CD4-positive, alpha-beta T cell treated with Interleukin-1 beta for 1 hour (primary cell): Measurements from ENCODE around the gene RCL1.
"Not testable (repeated sequence)": the region's sequence is repeated elsewhere in the genome, so short reads cannot be mapped to it uniquely, and the experiment has no call there.

Experiments
- DNase-seq, 2 donors: peaks; one replicate each; pipeline ENCODE4 v3.0.0-alpha.2; 2020 to 2022

The RCL1 gene

DNA sequence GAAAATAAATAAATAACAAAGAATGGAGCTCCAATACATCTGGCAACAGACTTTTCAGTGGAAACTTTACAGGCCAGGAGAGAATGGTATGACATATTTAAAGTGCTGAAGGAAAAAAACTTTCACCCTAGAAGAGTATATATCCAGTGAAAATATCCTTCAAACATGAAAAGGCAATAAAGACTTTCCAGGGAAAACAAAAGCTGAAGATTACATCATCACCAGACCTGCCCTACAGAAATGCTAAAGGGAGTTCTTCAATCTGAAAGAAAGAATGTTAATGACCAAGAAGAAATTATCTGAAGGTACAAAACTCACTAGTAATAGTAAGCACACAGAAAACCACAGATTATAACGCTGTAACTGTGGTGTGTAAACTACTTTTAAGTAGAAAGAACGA is 8.3 kb upstream of the RCL1 start:
- no peak for DNase-seq

DNA sequence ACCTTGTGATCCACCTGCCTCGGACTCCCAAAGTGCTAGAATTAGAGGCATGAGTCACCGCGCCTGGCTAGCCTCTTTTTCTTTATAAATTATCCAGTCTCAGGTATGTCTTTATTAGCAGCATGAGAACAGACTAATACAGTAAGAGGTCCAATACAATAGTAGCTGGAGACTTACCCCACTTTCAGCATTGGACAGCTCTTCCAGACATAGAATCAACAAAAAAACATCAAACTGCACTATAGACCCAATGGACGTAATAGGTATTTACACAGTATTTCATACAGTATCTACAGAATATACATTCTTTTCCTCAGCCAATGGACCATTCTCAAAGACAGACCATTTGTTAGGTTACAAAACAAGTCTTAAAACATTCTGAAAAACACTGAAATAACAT is 6.1 kb upstream of the RCL1 start:
- no peak for DNase-seq

GRCh38 chr9:4787876-4788275 is 4.9 kb upstream of the RCL1 start:
- DNase-seq = no peak

DNA sequence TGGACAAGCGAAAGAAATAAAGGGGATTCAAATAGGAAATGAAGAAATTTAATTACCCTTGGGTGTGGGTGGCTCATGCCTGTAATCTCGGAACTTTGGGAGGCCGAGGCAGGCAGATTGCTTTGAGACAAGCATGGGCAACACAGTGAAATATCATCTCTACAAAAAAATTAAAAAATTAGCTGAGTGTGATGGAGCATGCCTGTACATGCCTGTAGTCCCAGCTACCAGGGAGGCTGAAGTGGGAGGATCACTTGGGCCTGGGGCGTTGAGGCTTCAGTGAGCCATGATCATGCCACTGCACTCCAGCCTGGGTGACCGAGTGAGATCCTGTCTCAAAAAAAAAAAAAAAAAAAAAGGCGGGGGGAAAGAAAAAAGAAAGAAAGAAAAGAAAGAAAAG is 4.0 kb upstream of the RCL1 start:
- DNase-seq = no peak

- no peak for DNase-seq
Measured at GRCh38 chr9:4792054-4792571, 631 bp upstream of the RCL1 start.

- no peak for DNase-seq
Measured at GRCh38 chr9:4793459-4794395, 983 bp downstream of the RCL1 start.

GRCh38 chr9:4794691-4795090 is 1.9 kb downstream of the RCL1 start:
- no peak for DNase-seq

- not testable (repeated sequence) for DNase-seq
Measured at GRCh38 chr9:4795108-4795507, 2.4 kb downstream of the RCL1 start.

DNA sequence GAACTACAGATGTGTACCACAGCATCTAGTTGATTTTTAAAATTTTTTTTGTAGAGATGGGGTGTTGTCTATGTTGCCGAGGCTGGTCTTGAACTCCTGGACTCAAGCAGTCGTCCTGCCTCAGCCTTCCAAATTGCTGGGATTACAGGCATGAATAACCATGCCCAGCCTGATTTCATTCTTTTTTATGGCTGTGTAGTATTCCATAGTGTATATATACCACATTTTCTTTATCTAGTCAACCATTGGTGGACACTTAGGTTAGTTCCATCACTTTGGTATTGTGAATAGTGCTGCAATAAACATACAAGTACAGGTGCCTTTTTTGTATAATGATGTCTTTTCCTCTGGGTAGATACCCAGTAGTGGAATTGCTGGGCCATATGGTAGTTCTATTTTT is 3.8 kb downstream of the RCL1 start:
- no peak for DNase-seq

DNA sequence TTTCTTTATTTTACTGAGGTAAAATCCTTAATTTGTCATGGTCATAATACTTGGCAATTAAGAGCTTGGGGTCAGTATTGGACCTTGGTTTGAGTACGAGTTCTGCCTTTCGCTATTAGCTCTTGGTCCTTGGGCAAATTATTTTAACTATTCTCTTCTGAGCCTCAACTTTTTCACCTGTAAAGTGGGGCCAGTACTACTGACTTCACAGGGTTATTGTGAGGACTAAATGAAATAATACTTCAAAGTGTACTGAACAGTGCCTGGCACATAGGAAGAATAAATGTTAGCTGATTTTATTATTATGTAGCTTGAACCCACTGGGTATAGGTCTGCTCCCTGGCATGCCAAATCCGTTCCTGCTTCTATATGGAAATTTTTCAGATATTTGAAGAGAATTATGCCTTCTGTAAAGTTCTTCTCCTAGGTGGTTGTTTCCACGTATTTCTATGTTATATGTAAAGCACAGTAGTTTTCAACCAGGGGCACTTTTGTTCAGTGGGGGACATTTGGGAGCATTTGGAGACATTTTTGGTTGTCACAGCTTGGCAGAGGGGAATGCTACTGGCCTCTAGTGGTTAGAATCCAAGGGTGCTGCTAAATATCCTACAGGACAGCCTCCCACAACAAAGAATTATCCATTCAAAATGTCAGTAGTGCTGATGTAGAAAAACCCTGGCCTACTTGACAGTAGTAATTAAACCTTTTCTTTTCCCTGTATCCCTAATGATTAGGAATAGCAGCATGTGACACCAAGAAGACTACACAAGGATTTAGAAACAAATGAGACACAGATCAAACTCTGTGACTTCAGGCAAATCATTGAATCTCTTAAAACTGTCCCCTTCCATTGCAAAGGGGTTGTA is 4.5 kb downstream of the RCL1 start:
- peak in 1 of 2 donors; percentile 25 for DNase-seq

DNA sequence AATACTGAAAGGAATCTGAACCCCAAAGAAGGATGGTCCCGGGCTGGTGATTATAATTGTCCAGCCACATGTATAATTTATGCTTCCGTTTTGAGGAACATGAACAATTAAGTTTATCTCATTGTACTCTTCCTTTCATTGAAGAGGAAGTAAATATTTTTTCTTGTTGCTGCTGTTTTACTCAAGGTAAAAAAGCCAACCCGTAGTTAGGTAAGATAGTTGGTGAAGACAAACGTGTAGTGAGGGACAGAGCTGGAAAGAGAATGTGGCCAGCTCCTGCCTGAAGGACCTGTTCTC is 5.1 kb downstream of the RCL1 start:
- DNase-seq = no peak

DNA sequence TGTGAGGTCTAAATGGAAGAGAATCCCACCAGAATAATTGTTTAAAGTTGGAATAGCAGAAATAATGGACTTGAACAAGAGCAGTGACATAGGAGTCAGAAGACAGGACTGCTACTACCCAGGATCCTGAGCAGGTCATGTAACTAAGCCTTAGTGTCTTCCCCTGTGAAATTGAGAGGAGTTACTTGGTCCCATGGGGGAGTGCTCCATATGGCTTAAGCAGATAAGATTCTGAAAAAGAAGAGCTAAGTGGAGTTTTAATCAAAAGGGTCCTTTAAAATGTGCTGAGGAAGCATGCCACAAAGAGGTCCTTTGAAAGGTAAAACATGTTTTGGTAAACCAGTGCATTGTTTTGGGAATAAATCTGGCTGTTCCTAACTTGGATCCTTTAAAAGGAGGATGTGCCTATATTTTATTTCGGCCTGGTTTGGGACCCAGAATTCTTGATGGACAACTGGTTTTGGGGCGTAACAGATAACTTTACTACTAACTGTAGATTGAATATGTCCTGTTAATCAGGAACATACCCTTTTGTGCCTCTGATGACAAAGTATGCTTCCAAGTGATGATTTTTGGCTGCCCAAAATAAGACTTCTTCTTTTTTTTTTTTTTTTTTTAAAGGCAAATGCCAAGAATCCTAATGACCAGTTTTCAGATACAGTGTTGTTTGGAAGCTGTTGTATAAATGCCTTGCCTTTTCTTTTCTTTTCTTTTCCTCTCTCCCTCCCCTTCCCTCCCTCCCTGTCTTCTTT is 5.7 kb downstream of the RCL1 start:
- DNase-seq = no peak

DNA sequence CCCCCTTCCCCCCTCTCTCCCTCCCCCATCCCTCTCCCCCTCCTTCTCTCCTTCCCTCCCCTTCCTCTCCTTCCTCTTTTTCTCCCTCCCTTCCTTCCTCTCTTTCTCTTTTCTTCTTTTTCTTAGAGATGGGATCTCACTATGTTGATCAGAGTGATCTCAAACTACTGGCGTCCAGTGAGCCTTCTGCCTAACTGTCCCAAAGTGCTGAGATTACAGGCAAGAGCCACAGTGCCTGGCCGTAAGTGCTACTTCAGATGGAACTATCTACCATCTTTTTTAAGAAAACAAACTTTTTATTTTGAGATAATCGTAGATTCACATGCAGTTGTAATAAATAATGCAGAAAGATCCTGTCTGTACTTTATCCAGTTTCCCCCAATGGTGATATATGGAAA is 6.3 kb downstream of the RCL1 start:
- DNase-seq = no peak

DNA sequence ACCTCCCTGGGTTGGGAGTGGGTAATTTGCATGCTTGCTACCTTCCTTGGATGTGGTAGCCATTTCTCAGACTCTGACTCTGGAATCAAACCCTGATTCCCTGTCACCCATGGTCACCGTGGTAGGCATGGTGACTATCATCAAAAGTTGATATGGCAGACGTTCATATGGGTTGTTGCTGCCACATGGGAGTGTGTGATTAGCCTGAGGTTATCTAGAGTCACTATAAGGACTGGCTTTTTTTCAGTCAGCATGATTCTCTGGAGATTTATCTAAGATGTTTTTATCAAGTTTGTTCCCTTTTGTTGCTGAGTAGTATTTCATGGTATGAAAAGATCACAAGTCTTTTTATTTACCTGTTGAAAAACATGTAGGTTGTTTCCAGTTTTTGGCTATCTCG is 7.0 kb downstream of the RCL1 start:
- DNase-seq = no peak

DNA sequence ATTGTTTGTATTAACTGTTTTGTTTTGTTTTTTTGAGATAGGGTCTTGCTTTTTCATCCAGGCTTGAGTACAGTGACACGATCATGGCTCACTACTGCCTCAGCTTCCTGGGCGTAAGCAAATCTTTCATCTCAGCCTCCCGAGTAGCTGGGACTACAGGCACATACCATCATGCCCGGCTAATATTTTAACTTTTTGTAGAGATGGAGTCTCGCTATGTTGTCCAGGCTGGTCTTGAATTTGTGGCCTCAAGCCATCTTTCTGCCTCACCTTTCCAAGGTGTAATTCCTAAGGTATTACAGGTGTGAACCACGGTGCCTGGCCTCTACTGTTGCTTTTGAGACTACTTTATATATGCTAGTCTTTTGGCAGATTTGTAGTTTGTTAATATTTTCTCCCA is 8.4 kb downstream of the RCL1 start:
- DNase-seq = no peak

DNA sequence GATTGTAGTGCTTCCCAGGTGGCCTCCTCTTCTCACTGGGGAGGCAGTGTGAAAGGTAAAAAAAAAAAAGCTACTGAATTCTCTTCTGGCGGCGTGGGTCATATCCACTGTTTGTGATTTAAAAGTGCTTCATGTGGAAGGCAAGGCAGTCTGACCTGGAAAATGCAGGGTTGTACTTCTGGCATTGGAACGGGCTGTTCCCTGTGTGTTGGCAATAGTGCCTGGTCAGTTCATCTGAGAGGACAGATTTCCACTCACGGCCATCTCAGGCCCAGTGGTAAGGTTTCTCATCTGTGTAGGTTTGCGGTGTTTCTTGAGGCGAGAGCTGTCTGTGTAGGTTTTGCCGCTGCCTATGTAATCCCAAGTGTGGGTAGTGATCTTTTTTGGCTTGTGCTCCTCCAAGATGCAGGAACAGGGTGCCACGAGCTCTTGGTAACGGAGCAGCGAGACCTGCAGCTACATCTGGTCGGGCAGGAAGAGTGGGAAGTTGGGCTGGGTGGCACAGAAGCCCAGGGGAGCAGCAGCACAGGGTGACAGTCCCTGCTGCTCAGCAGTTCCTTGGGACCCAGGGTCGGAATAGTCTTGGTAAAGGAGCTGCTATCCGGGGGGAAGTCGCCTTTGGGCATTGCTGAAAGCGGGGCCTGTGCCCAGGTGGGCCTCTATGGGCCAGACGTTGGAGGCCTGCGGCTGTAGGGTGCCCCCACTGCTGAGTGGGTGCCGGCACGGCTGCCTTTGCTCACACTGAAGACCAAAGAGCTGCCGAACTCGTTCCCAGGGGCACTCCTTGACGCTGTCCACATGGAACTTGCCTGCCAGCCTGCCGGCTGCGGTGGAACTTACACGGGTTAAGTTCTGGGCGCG is 11.2 kb downstream of the RCL1 start:
- no peak for DNase-seq

DNA sequence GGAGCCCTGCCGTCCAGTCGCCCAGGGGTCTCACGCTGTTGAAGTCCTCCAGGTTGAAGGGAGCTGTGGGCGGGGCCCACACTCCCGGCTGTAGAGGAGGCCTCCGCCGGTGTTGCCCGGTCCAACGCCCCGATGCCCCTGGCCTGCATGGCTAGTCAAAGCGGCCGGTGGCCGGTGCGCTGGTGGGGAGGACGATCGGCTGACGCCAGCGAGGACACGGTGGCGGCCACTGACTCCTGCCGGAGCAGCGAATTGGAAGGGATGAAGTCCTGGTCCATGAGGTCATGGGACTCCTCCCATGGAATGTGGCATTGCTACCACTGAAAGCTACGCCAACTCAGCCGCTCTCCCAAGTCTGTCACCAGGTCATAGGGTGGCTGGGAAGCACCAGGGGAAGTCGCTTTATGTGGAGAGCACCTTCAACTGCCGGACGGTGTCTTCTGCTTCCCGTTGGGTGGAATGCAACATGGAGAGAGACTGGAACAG is 11.8 kb downstream of the RCL1 start:
- DNase-seq = no peak

DNA sequence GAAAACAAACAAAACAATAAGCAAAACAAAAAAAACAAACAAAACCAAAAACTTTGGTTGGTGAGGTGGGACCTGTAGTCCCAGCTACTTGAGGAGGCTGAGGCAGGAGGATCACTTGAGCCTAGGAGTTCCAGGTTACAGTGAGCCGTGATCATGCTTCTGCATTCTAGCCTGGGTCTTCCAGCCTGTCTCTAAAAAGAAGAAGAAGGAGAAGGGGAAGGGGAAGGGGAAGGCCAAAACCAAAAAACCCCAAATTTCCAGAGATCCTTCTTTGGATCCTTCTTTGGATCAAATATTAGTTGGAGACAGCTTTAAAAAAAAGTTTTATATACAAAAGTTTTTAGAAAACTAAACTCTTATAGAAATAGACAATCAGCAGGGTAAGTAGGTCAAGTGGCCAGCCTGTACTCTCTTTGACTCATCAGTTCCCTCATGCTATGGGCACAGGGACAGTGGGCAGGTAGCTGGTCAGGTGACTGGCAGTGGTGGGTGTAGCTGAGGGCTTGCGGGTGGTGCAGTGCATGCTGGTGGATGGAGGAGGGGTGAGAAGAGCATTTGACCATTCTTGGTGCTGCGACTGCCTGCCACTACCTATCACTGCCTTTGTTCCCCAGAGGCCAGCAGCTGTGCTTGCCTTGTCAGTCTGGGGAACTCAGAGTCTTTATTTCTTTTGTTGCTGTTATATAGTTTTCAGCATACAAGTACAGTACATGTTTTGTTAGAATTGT is 12.6 kb downstream of the RCL1 start:
- no peak for DNase-seq

DNA sequence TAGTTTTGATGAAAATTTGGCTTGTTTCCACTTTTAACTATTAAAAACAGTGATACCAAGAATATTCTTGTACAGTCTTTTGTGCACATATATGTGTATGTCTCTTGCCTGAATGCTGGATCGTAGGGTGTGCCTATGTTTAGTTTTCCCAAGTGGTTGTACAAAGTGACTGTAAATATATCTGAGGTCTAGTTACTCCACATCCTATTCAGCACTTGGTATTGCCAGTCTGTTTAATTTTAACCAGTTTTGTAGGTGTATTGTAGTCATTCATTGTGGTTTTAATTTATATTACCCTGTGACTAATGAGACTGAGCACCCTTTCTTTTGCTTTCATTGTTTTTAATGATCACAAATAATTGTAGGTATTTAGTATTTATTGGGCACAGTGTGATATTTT is 17.8 kb downstream of the RCL1 start:
- DNase-seq = no peak

- no peak for DNase-seq
Measured at GRCh38 chr9:4811824-4812223, 19.1 kb downstream of the RCL1 start.

DNA sequence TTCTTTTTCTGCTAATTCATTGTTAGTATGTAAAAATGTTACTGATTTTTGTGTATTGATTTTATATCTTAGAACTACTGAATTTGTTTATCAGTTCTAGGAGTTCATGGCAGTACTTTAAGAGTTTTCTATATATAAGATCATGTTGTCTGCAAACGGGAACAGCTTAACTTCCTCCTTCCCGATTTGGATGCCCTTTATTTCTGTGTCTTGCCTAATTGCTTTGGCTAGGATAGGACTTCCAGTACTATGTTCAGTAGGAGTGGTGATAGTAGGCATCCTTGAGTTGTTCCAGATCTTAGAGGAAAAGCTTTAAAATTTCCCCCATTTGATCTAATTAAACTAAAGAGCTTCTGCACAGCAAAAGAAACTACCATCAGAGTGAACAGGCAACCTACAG is 20.1 kb downstream of the RCL1 start:
- no peak for DNase-seq
